Retinal pigment epithelial cell (primary cell): ENCODE results near the gene RAD52.
"Not testable (repeated sequence)": the region's sequence is repeated elsewhere in the genome, so short reads cannot be mapped to it uniquely, and the experiment has no call there.

Source experiments
- DNase-seq: peaks from one replicate; pipeline ENCODE4 v3.0.0-alpha.2; 2010; ENCODE audit warnings: low read depth
- H3K4me3 ChIP-seq: 2 replicates; pipeline ENCODE4 v1.5.1; 2011; ENCODE audit warnings: mild to moderate bottlenecking, low read length, control low read depth, moderate library complexity
- CTCF ChIP-seq: conservative IDR thresholded peaks from 2 replicates; pipeline ENCODE4 v1.5.1; 2011; ENCODE audit warnings: low read depth, low read length, control low read depth, inconsistent platforms

The RAD52 gene

GRCh38 chr12:948238-948637, 1.3 kb downstream of the RAD52 start:
- TF ChIP-seq CTCF, result no peak
- peak overlapping the region; percentile 78 for H3K4me3 ChIP-seq
- DNase-seq, result no peak

GRCh38 chr12:946631-947030, 2.9 kb downstream of the RAD52 start:
- DNase-seq, result no peak

GRCh38 chr12:946212-946611, 3.3 kb downstream of the RAD52 start:
- TF ChIP-seq CTCF, result no peak
- no peak overlapping the region for H3K4me3 ChIP-seq
- DNase-seq, result no peak

More at GRCh38 chr12:946631-947030, 2.9 kb downstream of the RAD52 start:
- TF ChIP-seq CTCF, result no peak
- H3K4me3 ChIP-seq, result no peak overlapping the region

GRCh38 chr12:944211-944610, 5.3 kb downstream of the RAD52 start:
- DNase-seq, result no peak
- TF ChIP-seq CTCF, result no peak
- no peak overlapping the region for H3K4me3 ChIP-seq

GRCh38 chr12:943051-943450, 6.4 kb downstream of the RAD52 start:
- DNase-seq, result no peak
- no peak overlapping the region for H3K4me3 ChIP-seq
- TF ChIP-seq CTCF, result no peak

- no peak overlapping the region for H3K4me3 ChIP-seq
- no peak for DNase-seq
- TF ChIP-seq CTCF, result no peak
Observed at GRCh38 chr12:938810-939209, 10.7 kb downstream of the RAD52 start.

GRCh38 chr12:936377-937345, 12.8 kb downstream of the RAD52 start:
- DNase-seq, result no peak
- no peak for TF ChIP-seq CTCF
- H3K4me3 ChIP-seq, result no peak overlapping the region

- not testable (repeated sequence) for DNase-seq, H3K4me3 ChIP-seq
Observed at GRCh38 chr12:935891-936290, 13.6 kb downstream of the RAD52 start.
